Activated CD8-positive, alpha-beta memory T cell treated with anti-CD3 and anti-CD28 coated beads for 24 hours (primary cell): ENCODE results near the gene NKRF.

Experiments used
- DNase-seq: peaks from one replicate; pipeline ENCODE4 v3.0.0-alpha.2; 2020

Gene NKRF

DNA sequence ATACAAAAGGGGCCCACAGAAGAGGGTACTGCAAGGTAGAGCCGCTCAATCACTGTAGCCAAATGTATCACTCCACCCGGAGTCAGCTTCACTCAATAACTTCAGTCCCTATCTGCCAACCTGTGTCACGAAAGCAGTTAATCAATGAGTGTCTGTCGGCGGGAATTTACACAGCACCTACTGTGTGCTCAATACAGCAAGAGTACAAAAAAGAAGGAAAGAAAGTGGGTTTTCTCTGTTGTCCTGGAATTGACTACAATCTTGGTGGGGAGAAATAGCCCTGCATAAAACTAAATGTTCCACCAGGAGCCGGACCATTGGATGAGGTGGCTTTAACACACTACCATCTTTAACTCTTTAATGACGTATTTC is 780 bp upstream of the NKRF start:
- DNase-seq = no peak

DNA sequence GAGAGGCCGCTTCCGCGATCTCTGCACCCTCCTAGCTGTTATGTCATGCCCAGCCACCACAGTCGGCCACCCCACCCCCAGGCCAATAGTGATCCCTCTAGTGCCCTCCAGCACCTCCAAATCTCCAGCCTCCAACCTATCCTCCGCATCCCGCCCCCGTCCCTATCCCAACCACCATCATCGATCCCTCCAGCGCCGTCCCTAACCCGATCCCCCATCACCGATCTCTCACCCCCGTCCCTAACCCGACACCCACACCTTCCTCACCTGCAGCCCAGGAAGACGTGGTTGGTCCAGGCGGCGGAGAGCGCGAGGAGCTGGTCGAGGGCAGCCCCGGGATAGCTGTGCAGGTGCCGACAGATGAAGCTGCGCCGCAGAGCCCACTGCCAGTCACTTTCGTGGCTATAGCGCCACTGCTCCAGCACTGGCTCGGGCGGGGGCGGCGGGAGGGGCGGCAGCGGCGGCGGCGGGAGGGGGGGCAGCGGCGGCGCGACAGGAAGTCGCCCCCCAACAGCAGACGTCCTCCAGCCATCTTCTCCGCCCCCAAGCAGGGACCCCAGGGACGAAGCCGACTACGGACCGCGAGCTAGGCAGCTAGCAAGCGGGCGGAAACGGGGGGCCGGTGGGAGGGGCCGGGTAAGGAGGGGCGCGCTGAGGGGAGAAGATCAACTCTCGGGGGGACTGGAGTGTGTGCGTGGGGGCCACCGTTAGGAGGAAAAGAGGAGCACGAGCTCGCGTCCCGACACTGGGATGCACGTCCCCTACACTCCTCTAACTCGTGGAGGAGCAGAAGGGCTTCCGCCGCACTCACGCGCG is 552 bp downstream of the NKRF start:
- DNase-seq = no peak

DNA sequence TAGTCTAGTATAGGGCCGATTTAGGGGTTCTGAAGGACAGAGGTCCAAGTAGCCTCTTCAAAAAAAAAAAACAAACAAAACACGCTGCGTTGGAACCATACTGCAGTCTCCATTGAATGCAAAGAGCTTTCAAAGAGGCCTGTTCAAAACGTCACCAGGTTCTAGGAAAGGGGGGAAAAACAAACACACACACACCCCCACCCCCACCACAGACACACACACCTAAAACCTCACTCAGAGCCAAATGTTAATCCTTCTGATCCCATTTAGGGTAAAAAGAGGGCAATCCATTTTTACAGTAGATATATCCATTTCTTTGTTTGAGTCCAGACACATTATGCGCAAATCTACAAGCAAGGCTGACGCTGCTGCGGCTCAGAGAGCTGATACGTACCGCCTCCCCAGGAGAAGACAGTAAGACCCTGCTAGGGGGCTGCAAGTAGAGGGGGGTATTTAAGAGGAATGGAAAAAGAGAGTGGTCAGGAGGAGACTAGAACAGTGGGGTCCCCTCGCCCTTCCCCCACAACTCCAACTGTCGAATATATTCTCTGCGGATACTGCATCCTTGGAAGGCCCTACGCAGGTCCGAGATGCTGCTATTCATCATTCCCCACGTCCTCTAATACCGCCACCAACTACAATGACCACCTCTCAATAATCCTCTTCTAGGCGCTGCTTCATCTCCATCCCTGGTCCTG is 1.3 kb downstream of the NKRF start:
- DNase-seq = no peak

DNA sequence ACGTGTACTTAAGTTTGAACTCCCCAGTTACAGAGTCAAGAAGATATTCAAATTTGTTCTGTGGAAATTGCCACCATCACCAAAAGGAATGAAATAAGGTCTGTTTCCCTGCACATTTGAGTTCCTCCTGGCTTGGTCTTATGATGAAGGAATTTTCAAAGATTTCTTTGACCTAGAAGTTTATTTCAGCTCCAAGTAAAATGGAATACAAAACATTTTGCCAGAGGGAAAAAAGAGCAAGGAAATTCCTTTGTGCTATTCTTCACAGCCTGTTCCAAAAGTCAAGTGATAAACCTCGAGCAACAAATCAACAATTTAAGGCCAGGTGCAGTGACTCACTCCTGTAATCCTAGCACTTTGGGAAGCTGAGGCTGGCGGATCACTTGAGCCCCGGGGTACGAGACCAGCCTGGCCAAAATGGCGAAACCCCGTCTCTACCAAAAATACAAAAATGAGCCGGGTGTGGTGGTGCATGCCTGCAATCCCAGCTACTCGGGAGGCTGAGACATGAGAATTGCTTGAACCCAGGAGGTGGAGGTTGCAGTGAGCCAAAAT is 3.4 kb downstream of the NKRF start:
- no peak for DNase-seq

DNA sequence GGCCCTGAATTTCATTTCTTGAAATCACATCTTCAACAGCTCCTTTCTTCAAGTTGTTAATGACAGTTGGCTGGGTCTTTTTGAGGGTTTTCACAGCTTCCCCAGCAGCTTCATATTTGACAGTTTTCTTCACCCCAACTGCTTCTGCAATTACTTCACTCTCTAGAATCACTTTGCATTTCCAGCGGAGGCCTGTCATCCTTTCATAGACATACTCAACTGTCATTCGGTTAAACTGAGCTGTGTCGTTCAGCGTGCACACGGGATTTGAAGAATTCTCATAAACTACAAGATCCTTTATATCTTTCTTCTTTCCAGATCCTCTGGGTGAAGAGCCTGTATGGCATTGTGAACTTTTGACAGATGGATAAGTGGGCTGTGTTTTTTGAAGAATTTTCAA is 16.4 kb downstream of the NKRF start:
- no peak for DNase-seq

DNA sequence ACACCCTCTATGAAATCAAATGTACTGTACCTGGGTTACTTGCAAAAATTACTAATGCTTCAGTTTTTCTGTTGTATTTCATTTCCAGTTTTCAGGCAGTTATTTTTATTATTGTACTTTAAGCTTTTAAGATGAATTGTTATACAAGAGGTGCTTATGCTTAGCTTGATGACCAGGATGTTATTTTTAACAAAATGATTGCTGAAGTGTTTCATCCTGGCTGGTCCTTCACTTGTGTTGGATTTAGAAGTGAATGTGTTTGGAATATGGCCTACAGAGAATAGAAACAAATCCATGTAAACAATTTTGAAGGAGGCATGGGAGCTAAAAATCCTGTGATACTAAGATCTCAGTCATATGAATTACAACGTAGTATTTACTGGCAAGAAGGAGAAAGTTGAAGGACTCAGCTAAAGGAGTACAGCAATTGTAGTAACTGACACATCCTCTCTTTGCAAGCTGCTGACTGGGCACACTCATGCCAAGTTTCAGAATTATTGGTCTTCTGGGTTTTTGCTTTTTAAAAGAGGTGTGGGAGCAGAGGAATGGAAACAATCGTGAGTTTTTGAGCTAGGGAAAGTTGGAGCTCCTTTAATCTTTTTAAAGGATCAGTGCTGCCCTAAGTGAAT is 22.7 kb downstream of the NKRF start:
- no peak for DNase-seq

DNA sequence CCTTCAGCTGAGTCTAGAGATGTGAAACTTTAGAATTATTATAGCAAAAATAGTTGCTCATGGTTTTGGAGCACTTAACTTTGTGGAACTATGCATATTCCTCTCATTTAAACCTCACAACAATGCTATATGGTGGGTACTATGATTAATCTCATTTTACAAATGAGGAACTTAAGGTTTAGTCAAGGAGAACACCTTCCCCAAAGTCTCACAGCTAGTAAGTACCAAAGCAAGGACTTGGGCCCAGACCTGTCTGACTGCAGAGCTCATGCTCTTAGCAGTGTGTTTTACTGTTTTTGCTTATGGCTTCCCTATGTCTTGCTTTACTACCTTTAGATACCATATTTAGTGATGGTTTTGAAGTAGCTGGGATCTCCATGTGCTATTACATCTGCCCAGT is 26.8 kb downstream of the NKRF start:
- no peak for DNase-seq

DNA sequence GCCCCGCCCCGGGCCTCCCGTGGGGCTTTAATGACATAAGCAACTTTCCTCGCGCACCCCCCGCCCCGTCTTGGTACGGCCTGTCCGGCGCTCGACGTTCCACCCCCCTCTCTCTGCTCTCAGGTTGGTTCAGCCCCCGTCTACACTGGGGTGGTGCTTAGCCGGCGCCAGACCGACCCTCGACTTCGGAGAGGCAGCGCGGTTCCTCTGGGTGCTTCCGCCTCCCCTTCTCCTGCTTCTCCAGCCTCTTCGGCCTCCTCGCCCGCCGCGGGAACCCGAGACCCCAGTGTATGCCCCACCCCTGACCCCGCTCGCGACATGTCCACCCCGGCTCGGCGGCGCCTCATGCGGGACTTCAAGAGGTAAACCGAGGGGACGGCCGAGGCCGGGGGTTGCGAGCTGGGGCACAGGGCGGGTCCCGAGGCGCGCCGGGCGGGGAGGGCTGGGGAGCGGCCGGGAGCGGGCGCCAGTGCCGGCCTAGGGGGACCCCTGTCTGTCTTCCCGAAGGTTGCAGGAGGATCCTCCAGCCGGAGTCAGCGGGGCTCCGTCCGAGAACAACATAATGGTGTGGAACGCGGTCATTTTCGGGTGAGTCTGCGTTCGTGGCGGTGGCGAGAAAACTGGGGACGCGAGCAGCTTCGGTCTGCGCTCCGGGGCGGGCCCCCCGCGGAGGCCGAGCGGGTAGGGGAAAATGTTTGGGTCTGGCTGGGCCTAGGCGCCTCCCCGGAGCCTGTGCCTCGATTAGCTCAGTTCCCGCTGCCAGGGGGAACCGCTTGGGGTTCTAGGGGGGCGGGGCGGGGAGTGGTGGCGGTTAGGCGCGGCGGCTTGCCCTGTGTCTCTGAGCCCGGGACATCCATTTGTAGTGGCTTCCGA is 31.6 kb downstream of the NKRF start, which contains the start of gene UBE2A:
TSS of gene UBE2A (plus strand) at position 170 of the 873 bp plus-strand sequence. CDS start at position 319, 149 bp downstream.
- DNase-seq = peak; percentile 91

DNA sequence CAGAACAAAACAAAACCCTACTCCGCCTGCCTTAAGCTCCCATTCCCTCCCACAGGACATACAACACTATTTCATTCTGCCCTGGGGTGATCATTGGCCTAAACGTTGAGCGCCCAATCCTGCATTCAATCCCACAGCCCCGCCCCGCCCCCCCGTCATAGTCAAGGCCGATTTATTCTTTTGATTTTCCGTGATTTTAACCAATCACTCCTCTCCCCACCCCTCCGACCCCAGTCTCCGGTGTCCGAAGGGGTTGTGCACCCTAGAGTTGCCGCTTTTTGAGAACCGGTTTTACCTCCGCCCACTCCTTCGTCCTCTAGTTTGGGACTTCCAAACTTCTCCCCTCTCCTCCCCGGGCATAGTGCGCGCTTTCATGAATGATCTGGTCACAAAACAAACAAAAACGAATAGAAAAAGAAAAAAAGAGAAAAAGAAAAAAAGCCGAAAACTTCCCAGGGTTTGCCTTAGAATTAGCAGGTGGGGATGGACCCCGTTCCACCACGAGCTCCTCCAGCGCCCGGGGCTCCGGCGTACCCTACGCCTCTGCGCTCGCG is 32.3 kb downstream of the NKRF start:
- DNase-seq = no peak

DNA sequence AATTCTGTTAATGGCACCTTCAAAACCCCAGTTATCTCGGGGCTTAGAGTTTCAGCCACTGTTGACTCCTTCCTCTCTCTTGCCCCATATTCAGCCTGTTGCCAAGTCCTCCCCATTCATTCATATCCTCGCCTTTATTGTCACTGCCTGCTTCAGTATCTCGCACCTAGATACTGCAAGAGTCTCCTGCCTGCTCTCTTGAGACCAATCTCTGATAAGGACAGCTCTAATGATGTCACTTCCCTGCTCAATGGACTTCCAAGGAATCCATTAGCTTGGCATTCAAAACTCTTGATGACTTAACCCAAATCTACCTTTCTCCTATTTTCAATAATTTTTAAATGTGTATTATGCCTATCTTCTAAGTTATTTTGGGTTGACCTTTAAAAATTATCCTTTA is 33.0 kb downstream of the NKRF start:
- no peak for DNase-seq

DNA sequence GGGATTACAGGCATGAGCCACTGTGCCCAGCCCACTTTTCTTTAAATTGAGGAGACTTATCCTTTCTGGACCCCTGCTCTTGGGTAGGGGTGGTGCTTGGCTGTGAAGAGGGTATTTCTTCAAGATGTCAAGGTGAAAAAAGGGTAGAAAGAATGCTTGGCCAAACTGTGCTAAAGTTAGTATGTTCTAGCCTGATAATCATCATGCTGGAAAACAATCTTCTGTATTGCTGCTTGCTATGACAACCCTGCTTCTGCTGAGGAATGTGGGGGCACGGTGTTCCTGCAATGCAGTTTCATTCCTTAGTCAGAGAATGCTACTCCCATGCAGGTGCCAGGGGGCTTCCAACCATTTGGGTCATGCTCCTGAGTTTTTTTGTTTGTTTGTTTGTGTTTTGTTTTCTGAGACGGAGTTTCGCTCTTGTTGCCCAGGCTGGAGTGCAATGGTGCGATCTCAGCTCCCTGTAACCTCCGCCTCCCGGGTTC is 35.8 kb downstream of the NKRF start:
- no peak for DNase-seq

DNA sequence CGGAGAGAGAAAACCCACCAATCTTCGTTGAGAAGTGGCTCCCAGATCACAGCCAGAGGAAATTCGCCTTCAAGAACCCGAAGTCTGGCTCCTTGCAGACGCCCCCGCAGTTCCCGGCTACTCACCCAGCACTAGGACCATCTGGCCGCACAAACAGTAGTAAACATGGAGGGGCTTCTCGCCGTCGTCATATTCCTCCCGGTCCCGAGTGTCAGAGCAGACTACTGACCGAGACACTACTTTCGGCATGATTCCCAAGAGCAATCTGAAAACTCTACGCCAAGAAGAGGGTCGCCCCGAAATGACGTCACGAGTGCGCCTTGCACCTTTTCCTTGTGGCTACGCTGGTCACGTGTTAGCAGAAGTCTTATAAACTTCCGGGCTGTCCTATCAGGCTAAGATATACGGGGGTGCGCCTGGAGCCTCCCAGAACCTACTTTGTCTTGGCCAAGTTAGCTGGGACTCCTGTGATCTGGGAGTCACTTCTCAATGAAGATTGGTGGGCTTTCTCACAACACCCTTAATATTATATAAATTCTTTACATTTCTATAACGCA is 41.0 kb downstream of the NKRF start, which contains the start of gene STEEP1:
TSS of gene STEEP1 (minus strand) at position 303 of the 557 bp plus-strand sequence. CDS start at position 249, 54 bp downstream.
- peak; percentile 89 for DNase-seq

DNA sequence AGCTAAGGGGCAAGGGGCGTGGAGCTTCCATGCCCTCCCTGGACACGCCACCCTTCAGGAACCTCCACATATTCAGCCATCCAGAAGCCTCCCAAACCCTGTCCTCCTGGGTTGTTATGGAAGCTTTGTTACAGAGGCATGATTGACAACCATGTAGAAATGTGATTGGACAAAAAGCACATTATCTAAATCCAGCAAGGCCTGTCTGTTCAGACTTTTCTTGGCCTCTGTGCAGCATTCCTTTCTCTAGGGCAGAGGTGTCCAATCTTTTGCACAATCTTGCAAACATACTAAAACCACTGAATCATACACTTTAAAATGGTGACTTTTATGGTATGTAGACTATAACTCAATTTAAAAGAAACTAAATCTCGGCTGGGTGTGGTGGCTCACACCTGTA is 53.7 kb downstream of the NKRF start:
- no peak for DNase-seq

DNA sequence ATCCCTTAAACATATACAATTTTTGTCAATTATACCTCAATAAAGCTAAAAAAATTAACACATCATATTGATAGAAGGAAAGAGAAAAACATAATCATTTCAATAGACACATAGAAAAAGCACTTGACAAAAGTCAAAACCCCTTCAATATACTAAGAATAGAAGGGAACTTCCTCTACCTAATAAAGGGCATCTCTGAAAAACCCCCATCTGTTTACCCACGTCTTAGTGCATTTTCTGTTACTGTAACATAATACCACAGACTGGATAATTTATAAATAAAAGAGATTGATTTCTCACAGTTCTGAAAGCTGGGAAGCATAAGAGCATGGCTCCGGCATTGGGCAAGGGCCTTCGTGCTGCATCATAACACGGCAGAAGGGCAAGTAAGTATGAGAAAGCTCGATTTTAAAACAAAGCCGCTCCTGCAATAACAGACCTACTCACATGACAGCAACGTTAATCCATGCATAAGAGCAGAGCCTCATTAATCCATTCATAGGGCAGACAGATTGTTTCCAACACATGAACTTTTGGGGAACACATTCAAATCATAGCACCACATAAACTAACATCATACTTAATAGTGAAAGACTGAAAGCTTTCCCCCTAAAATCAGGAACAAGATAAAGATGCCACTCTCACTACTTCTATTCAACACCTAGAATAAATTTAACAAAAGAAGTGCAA is 56.8 kb downstream of the NKRF start:
- DNase-seq = no peak

DNA sequence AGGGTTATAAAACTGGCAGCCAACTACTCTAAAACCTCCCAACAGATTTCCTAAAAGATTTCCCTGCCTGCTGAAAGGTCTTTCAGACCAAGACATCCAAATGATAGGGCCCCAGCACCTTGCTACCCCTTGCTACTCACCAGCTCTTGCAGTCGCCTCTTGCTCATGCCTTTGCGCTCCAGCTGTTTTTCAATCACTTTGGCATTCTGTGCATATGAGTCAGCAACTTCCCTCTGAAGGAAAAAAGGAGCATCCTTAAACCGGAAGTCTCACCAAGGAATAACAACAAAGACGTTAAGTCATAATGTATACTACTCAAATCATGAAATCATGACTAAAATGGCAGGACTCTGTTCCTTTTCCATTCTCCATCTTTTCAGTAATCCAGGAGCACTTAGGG is 65.0 kb downstream of the NKRF start:
- no peak for DNase-seq

DNA sequence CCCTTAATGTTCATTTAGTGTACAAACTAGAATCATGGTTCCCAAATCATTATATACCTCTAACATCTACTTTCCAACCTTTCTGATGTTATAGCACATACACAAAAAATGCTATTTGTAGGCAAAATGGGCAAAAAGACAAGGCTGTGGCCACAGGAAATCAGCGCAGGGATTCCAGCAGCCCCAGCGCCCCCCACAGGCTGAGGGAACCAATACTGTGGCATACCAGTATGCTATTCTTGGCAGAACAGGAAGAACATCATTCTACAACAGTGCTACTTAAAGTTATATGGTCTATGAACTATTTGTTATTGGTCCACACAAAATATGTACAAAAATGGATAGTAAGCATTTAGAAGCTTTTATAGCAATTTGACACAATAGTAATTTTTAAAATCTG is 66.4 kb downstream of the NKRF start:
- no peak for DNase-seq
